Measurements from ENCODE around the gene RAB11FIP4. TPM values are rescaled to one million over a fixed set of nuclear protein-coding genes. Genes with fewer than 3 reads are reported as not detected.

The RAB11FIP4 gene
- total RNA-seq, 1 experiment from 2014 or later = 15.1 TPM

DNA sequence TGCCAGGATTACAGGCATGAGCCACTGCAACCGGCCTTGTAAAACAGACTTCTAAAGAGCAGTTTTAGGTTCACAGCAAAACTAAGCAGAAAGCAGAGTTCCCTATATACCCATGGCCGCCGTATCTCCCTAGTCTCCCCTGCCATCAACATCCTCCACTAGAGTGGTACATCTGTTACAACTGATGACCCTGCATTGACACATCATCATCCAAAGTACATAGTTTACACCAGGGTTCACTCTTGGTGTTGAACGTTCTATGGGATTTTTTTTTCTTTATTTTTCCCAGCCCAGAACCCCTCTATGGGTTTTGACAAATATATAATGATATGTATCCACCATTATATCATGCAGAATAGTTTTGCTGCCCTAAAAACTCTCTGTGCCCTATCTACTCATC is 155.2 kb downstream of the RAB11FIP4 start:
- Histone ChIP-seq H3K4me3 (replicated peaks in 1 of 2; ENCODE audit: low read depth in 1 of 2, low read length in 2 of 2) (no peak overlapping the region), H3K36me3 (ENCODE audit: control insufficient read depth in 1 of 2, insufficient read depth in 2 of 2, low read length in 2 of 2) (no peaks in the 10 kb centered on the region), H3K9me3 (ENCODE audit: control insufficient read depth in 1 of 2, insufficient read depth in 1 of 2, low read depth in 1 of 2, low read length in 2 of 2) (no peaks in the 10 kb centered on the region), H3K79me2 (ENCODE audit: insufficient read depth, low read length) (peaks cover 5% of the 10 kb centered on the region; the same call in 1 of the 2 replicates), H3K27me3 (ENCODE audit: insufficient read depth, low read length) (no peaks in the 10 kb centered on the region), H3K9ac (ENCODE audit: low read length) (no peak overlapping the region), H4K20me1 (ENCODE audit: insufficient read depth) (no peaks in the 10 kb centered on the region), H3K9me2 (ENCODE audit: insufficient read depth) (no peaks in the 10 kb centered on the region), H3K27ac (ENCODE audit: low read depth, low read length) (no peak overlapping the region), H2AFZ (ENCODE audit: low read depth, low read length, poor library complexity, severe bottlenecking) (no peak overlapping the region), H3K4me2 (ENCODE audit: low read length) (no peak overlapping the region), H3K4me1 (ENCODE audit: control insufficient read depth in 1 of 2, insufficient read depth in 2 of 2, low read length in 2 of 2) (peaks cover 2 to 18% of the 10 kb centered on the region in 2 experiments; a peak in 3 of 4 replicates)
- ChIA-PET CTCF (no interaction called here), RAD21 (ENCODE audit: low non-redundant PET in 1 of 2, low total read pairs in 2 of 2, uncharacterized antibody in 2 of 2, unreplicated experiment in 2 of 2) (no interaction called here), POLR2A (no interaction called here)
- ATAC-seq = no peak
- no peak for TF ChIP-seq ZFX (IDR thresholded peaks at IDR 0.05)
- no peak for TF ChIP-seq CTCF (IDR thresholded peaks at IDR 0.05 in 2 of 3, conservative IDR thresholded peaks at IDR 0.05 in 1 of 3; ENCODE audit: borderline replicate concordance in 1 of 3, insufficient read depth in 1 of 3, low read depth in 2 of 3, low read length in 2 of 3)
- no peak for TF ChIP-seq FOSL1 (IDR thresholded peaks at IDR 0.05; ENCODE audit: low read depth)
- TF ChIP-seq SP1 (IDR thresholded peaks at IDR 0.05; ENCODE audit: low read depth) = no peak
- no peak for TF ChIP-seq EZH2phosphoT487 (IDR thresholded peaks at IDR 0.05; ENCODE audit: borderline replicate concordance)
- TF ChIP-seq ZBTB33 (IDR thresholded peaks at IDR 0.05; ENCODE audit: extremely low read depth, insufficient replicate concordance, low read length) = no peak
- no peak for TF ChIP-seq POLR2A (IDR thresholded peaks at IDR 0.05; ENCODE audit: borderline replicate concordance, extremely low read depth, insufficient read depth, insufficient read length)
- no peak for TF ChIP-seq RAD21 (IDR thresholded peaks at IDR 0.05; ENCODE audit: low read depth)
- TF ChIP-seq SIN3A (IDR thresholded peaks at IDR 0.05; ENCODE audit: low read depth) = no peak
- TF ChIP-seq ATF3 (IDR thresholded peaks at IDR 0.05) = no peak
- BruUV-seq (replicated peaks) = no TSS peak
- intact Hi-C loops (cut with micrococcal nuclease) = no loop called here
- DNase-seq (ENCODE audit: low read depth, low spot score) = no peak

Data from HCT116 (cell line).